Stimulated activated CD4-positive, alpha-beta T cell treated with anti-CD3 and anti-CD28 coated beads, Interleukin-12 subunit alpha, Interleukin-12 subunit beta, amount 100 ng/mL, for 24 hours (primary cell): ENCODE results near the gene EYA3.

Experiments
- DNase-seq, 2 experiments: peaks; one replicate each; pipeline ENCODE4 v3.0.0-alpha.2; 2020; ENCODE audit warnings: low read depth in 2 of 2

The EYA3 gene

GRCh38 chr1:28113242-28113572, 24.8 kb upstream of the EYA3 start:
- no peak for DNase-seq

- no peak for DNase-seq
These were observed 24.2 kb upstream of the EYA3 start for GRCh38 chr1:28112388-28113241.

- no peak for DNase-seq
These were observed 22.7 kb upstream of the EYA3 start for GRCh38 chr1:28111157-28111556.

GRCh38 chr1:28110555-28110954, 22.1 kb upstream of the EYA3 start:
- no peak for DNase-seq

GRCh38 chr1:28109639-28110038, 21.2 kb upstream of the EYA3 start:
- no peak for DNase-seq

- no peak for DNase-seq
These were observed 19.6 kb upstream of the EYA3 start for GRCh38 chr1:28108001-28108400.

GRCh38 chr1:28104866-28105467, 16.6 kb upstream of the EYA3 start:
- DNase-seq = no peak

GRCh38 chr1:28102189-28102588, 13.8 kb upstream of the EYA3 start:
- no peak for DNase-seq

- no peak for DNase-seq
These were observed 10.8 kb upstream of the EYA3 start for GRCh38 chr1:28099050-28099769.

- DNase-seq = no peak
These were observed 8.7 kb upstream of the EYA3 start for GRCh38 chr1:28097100-28097472.

GRCh38 chr1:28096210-28097099, 8.0 kb upstream of the EYA3 start:
- no peak for DNase-seq

GRCh38 chr1:28091043-28091781, 2.8 kb upstream of the EYA3 start:
- peak; percentile 49 to 77 for DNase-seq

- no peak for DNase-seq
These were observed 719 bp downstream of the EYA3 start for GRCh38 chr1:28087614-28088167.

GRCh38 chr1:28086651-28087050, 1.8 kb downstream of the EYA3 start:
- DNase-seq = no peak

- no peak for DNase-seq
These were observed 3.3 kb downstream of the EYA3 start for GRCh38 chr1:28085129-28085528.

- DNase-seq = no peak
These were observed 4.5 kb downstream of the EYA3 start for GRCh38 chr1:28083876-28084275.

GRCh38 chr1:28078680-28079626, 9.5 kb downstream of the EYA3 start:
- DNase-seq = no peak

GRCh38 chr1:28078262-28078661, 10.1 kb downstream of the EYA3 start:
- DNase-seq = no peak

- no peak for DNase-seq
These were observed 13.4 kb downstream of the EYA3 start for GRCh38 chr1:28074892-28075511.
